GM12891 (cell line): ENCODE data around the gene FANCI.

Source experiments
- DNase-seq: peaks from one replicate; pipeline ENCODE4 v3.0.0; 2011; ENCODE audit warnings: low spot score; ENCODE audit not compliant: insufficient read length
- FAIRE-seq: peaks from 2 replicates; lab custom pipeline; 2011; peaks lifted over from hg19 to GRCh38; lab: Jason Lieb, UNC
- PAX5 ChIP-seq: IDR thresholded peaks from 2 replicates; pipeline ENCODE4 v1.6.1; 2011; ENCODE audit warnings: low read length, moderate library complexity, mild to moderate bottlenecking; ENCODE audit not compliant: insufficient read depth, severe bottlenecking
- POLR2A ChIP-seq: IDR thresholded peaks from 2 replicates; pipeline ENCODE4 v1.6.1; 2011; ENCODE audit warnings: low read depth, low read length, control low read depth
- POLR2AphosphoS5 ChIP-seq: IDR thresholded peaks from 2 replicates; pipeline ENCODE4 v1.6.1; 2011; ENCODE audit warnings: low read depth, low read length, control low read depth
- POU2F2 ChIP-seq: IDR thresholded peaks from 2 replicates; pipeline ENCODE4 v1.6.1; 2011; ENCODE audit warnings: low read depth, mild to moderate bottlenecking, control low read depth, low read length, moderate library complexity
- SPI1 ChIP-seq: IDR thresholded peaks from 2 replicates; pipeline ENCODE4 v1.6.1; 2011; ENCODE audit warnings: low read depth, low read length, control low read depth
- TAF1 ChIP-seq: IDR thresholded peaks from 2 replicates; pipeline ENCODE4 v1.6.1; 2011; ENCODE audit warnings: low read depth, low read length, control low read depth

FANCI gene

DNA sequence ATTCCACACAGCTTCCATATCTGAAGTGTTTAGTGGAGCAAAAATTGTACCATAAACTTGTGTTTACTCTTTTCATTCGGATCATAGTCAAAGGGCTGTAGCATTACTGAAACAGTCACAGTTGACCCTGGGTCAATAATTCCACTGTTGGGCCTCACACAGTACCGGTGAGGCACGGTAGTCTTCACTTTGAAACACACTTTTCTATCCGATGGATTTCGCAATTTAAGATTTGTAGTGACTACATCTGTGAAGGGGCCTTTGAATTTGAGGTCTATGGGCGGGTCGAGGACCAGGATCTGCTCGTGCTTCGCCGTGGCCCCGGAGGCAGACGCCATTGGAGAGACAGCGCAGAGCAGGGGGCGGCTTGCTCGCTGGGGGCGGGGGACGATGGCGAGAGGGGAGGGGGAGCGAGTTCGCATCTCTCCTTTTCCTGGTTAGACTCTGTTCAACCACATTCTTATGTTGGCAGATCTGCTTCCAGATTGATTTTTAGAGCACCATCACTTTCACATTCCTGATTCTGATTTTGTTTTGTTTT lies 42.2 kb upstream of the FANCI start:
- DNase-seq = no peak
- TF ChIP-seq POU2F2 (no peak), POLR2AphosphoS5 (no peak), TAF1 (no peak), POLR2A (no peak), PAX5 (no peak), SPI1 (no peak)
- peak; percentile 70 for FAIRE-seq

DNA sequence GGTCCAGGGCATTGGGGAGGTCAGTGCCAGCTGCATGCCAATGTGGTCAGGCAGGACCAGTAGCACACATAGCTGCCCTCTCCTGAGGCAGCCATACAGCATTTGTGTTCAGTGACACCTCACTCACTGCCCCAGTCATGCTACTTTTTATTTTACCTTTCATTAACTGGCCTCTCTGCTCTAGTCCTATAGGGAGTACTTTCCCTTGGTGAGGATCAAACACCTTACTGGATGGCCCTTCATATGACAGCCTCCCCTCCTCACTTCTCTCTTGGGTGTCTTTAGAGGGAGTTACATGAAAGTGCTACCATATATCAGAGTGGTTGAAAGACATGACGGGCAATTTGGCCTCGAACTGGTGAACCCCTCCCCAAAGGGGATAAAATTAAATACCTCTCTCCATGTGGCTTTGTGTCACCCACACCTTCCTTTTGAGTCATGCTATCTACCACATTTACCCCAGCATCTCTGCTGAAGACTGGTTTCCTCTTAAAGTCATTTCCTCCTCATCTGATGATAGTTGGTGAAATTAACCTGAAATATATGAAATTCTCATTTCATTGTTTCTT lies 40.0 kb upstream of the FANCI start:
- no peak for TF ChIP-seq POU2F2
- TF ChIP-seq POLR2AphosphoS5 = no peak
- no peak for TF ChIP-seq PAX5
- TF ChIP-seq SPI1 = no peak
- no peak for TF ChIP-seq POLR2A
- no peak for TF ChIP-seq TAF1
- peak; percentile 40 for FAIRE-seq
- DNase-seq = no peak

DNA sequence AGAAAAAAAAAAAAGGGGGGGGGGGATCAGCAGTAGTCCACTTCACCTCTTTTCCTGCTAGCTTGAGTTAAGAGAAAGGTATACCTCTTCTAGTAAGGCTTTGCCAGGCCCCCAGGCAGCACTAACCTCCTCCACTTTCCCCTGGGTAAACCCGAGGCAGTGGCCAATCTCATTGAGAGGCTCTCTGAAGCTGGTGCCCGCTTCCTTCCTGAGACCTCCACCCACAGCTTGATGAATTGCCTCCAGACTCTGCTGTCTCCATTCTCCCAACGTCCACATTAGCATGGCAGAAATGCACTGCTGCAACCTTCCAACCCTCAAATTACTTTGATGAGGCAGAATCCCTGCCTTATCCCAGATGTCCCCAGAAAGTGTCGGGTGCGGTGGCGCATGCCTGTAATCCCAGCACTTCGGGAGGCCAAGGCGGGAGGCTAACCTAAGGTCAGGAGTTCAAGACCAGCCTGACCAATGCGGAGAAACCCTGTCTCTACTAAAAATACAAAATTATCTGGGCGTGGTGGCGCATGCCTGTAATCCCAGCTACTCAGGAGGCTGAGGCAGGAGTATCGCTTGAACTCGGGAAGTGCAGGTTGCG lies 37.7 kb upstream of the FANCI start:
- DNase-seq = no peak

DNA sequence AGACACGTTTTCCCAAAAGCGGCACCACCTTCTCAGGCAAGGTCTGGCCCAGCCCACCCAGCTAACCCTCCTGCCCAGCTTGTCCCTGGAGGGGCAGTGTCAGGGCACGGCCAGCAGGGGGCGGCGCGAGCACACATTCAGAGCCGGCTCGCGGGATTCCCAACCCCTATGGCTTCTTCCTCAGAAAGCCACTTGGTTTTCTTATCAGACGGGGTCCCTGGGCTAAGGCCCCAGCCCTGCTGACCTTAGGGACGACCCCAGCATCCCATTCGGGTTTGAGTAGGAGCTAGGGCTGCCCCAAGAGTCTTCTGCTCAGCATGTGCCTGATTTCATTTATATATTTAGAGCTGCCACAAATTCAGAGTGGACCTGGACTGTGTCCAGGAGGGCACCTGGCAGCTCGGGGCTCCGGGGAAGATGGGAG lies 36.9 kb upstream of the FANCI start:
- peak; percentile 74 for DNase-seq
- no peak for TF ChIP-seq POU2F2
- peak; percentile 89 for FAIRE-seq

More for the DNA sequence above, 37.7 kb upstream of the FANCI start:
- no peak for TF ChIP-seq POLR2AphosphoS5
- no peak for TF ChIP-seq POU2F2
- no peak for FAIRE-seq

DNA sequence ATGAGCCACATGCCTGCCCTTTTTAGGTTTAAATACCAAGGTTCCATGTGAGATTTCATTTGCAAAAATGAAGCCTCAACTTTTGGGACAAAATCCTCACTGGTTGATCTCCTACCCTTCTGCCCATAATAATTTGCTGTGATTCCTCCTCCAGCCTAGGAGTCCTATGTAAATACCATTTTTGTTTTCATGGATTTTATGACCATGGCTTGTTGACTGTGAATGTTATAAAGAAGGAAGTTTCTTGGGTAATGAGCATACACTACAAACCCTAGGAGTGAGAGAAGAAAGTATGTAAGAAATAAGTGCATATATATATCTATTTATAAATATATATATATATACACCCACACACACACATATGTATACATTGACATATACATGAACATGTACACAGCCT lies 35.5 kb upstream of the FANCI start:
- DNase-seq = no peak
- no peak for FAIRE-seq
- TF ChIP-seq TAF1 (no peak), POU2F2 (no peak), SPI1 (no peak), PAX5 (no peak), POLR2AphosphoS5 (no peak)

GRCh38 chr15:89209057-89209456 lies 34.7 kb upstream of the FANCI start:
- DNase-seq (no peak), FAIRE-seq (no peak)
- TF ChIP-seq TAF1 (no peak), POLR2AphosphoS5 (no peak), PAX5 (no peak), POLR2A (no peak), POU2F2 (no peak), SPI1 (no peak)

GRCh38 chr15:89211678-89212170 lies 32.1 kb upstream of the FANCI start:
- no peak for TF ChIP-seq TAF1
- no peak for TF ChIP-seq SPI1
- no peak for TF ChIP-seq PAX5
- TF ChIP-seq POLR2A = no peak
- no peak for TF ChIP-seq POU2F2
- TF ChIP-seq POLR2AphosphoS5 = no peak
- FAIRE-seq (no peak), DNase-seq (no peak)

- FAIRE-seq (no peak), DNase-seq (no peak)
- TF ChIP-seq TAF1 (no peak), POLR2AphosphoS5 (no peak), SPI1 (no peak), POU2F2 (no peak), POLR2A (no peak), PAX5 (no peak)
Measured at GRCh38 chr15:89215627-89216026, 28.2 kb upstream of the FANCI start.

DNA sequence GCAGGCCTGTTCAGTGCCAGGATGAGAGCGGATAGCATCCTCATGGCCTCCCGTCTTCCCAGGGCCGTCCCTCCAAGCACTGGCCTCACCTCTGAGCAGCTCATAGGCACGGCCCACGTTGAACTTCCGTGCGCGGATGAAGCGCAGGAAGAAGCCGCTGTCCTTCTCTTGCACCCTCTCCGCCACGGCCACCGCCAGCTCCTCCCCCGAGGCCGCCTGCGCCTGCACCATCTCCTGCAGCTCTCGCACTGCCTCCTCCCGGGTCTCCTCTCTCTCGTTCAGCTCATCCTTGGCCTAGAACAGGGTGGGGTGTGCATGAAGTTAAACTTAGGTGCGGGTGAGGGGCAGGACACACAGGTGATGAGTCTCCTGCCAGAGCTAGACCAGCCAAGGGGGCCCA lies 26.7 kb upstream of the FANCI start:
- no peak for TF ChIP-seq PAX5
- FAIRE-seq = no peak
- DNase-seq = no peak

DNA sequence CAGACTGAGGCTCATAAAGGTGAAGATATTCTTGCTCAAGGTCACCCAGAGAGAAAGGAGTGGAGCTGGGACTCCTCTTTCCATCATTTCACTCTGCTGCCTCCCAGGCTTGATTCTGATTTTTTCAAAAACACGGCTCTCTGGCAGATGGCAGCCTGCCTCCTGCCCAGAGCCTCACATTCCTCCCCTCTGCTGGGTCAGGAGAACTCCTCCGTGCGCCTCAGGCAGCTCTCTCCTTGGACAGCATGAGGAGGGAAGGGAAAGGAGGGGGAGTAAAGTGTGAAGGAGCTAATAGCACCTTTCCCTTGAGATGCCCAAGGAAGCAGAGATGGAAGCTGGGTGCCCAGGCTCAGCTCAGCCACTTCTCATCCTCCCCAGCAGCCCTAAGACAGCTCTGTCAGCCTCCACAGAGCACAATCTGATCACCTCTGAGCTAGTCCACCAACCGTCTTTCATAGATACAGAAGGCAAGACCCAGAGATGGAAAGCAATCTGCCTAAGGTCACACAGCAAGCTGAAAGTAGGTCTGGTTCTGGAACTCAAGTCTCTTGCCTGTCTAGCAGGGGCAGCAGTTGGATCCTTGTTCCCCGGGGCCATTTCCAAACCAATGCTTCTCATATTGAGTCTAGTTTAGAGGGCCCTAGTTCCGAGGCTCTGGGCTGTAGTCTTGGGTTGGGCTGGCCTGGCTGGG lies 25.9 kb upstream of the FANCI start:
- no peak for DNase-seq
- FAIRE-seq = no peak
- TF ChIP-seq POLR2AphosphoS5 = no peak
- no peak for TF ChIP-seq POLR2A
- no peak for TF ChIP-seq SPI1
- no peak for TF ChIP-seq TAF1
- no peak for TF ChIP-seq POU2F2
- no peak for TF ChIP-seq PAX5
